Sigmoid colon (tissue), 7 donors: ENCODE results near the gene UBE2E3. TPM values are rescaled to one million over a fixed set of nuclear protein-coding genes. Genes with fewer than 3 reads are reported as not detected.
"Not testable (repeated sequence)": the region's sequence is repeated elsewhere in the genome, so short reads cannot be mapped to it uniquely, and the experiment has no call there.

Source experiments
- DNase-seq: peaks from one replicate; pipeline ENCODE4 v3.0.0-alpha.2; 2019
- H3K27ac ChIP-seq, 4 donors: fragments of 200-600 bp; sonication (generic); one replicate each; pipeline ENCODE4 v1.5.1; 2016 to 2019; ENCODE audit warnings: mild to moderate bottlenecking in 1 of 4
- H3K27me3 ChIP-seq, 3 donors: fragments of 200-600 bp; sonication (generic); one replicate each; pipeline ENCODE4 v1.5.1; 2019; ENCODE audit warnings: mild to moderate bottlenecking in 1 of 3
- H3K36me3 ChIP-seq, 4 donors: fragments of 200-600 bp; sonication (generic); one replicate each; pipeline ENCODE4 v1.5.1; 2016 to 2019
- H3K4me1 ChIP-seq, 4 donors: fragments of 200-600 bp; sonication (generic); one replicate each; pipeline ENCODE4 v1.5.1; 2017 to 2019
- H3K4me3 ChIP-seq, 4 donors: fragments of 200-600 bp; sonication (generic); one replicate each; pipeline ENCODE4 v1.5.1; 2017 to 2019; ENCODE audit warnings: mild to moderate bottlenecking in 2 of 4, moderate library complexity in 1 of 4
- H3K9me3 ChIP-seq, 4 donors: fragments of 200-600 bp in 3 of 4; sonication (generic) in 3 of 4; one replicate each; pipeline versions ENCODE4 v1.5.1 to v1.6.1; 2013 to 2019
- CTCF ChIP-seq, 4 experiments: fragments of 450-650 bp in 3 of 4; fragments of 200-600 bp in 1 of 4; IDR thresholded peaks; one replicate each; pipeline ENCODE4 v1.5.1; 2016 to 2019; ENCODE audit warnings: antibody characterized with exemption in 4 of 4, mild to moderate bottlenecking in 3 of 4, moderate library complexity in 2 of 4
- EP300 ChIP-seq, 4 donors: sonication (generic); formaldehyde crosslinking; IDR thresholded peaks; one replicate each; pipeline ENCODE4 v1.6.1; 2017; ENCODE audit warnings: antibody characterized with exemption in 4 of 4
- POLR2A ChIP-seq, 2 donors: fragments of 450-650 bp; IDR thresholded peaks; one replicate each; pipeline ENCODE4 v1.6.1; 2016; ENCODE audit warnings: antibody characterized with exemption in 2 of 2, mild to moderate bottlenecking in 2 of 2, moderate library complexity in 2 of 2
- POLR2AphosphoS5 ChIP-seq, 4 donors: sonication (generic); formaldehyde crosslinking; IDR thresholded peaks; one replicate each; pipeline ENCODE4 v1.6.1; 2017; ENCODE audit warnings: antibody characterized with exemption in 4 of 4
- WGBS, 2 donors: extraction: QIAGEN DNeasy Blood & Tissue Kit; methylation state at CpG; one replicate each; pipeline ENCODE4 v1.1.7; 2013; 5-methylcytosine and 5-hydroxymethylcytosine counted together
- intact Hi-C: fragments of 100-400 bp; cut with DNase I; formaldehyde crosslinking; loops from one replicate; pipeline ENCODE4 v1.15.1; 2023
- polyA plus RNA-seq, 3 donors: library from polyadenylated mRNA; stranded (reverse); fragments of 200-250 nt; gene quantifications; one replicate each; pipeline ENCODE4 v1.2.3, GENCODE V29; 2013
- total RNA-seq, 4 donors: library from RNA; depleted of rRNA; stranded (reverse); fragments of >200 nt; gene quantifications; one replicate each; pipeline ENCODE4 v1.1.0, GENCODE V29; 2016
- donor health status: healthy with polysubstance abuse.
- donor health status: Bipolar disorder and iron deficiency.
- donor health status: healthy.

UBE2E3 gene
- total and polyA plus RNA-seq, 7 donors: 37.5 to 108 (median 48.2) TPM

- Histone ChIP-seq H3K27ac (no peak overlapping the region), H3K9me3 (no peaks in the 10 kb centered on the region), H3K36me3 (no peaks in the 10 kb centered on the region), H3K27me3 (no peaks in the 10 kb centered on the region), H3K4me1 (no peaks in the 10 kb centered on the region), H3K4me3 (no peak overlapping the region)
- DNase-seq: no peak
- TF ChIP-seq EP300 (IDR thresholded peaks at IDR 0.05): no peak
- TF ChIP-seq CTCF (IDR thresholded peaks at IDR 0.05): no peak
- TF ChIP-seq POLR2AphosphoS5 (IDR thresholded peaks at IDR 0.05): no peak
- no peak for TF ChIP-seq POLR2A (IDR thresholded peaks at IDR 0.05)
- intact Hi-C loops: no loop called here
- WGBS, 2 donors: 95% methylated on average over 2 of the region's 2 CpGs
These were observed 102.7 kb downstream of the UBE2E3 start for GRCh38 chr2:181083140-181083539.

GRCh38 chr2:181085734-181086133 lies 105.3 kb downstream of the UBE2E3 start:
- no peaks in the 10 kb centered on the region for H3K36me3 ChIP-seq
- H3K4me1 ChIP-seq: no peaks in the 10 kb centered on the region
- H3K4me3 ChIP-seq: no peak overlapping the region
- no peak overlapping the region for H3K27ac ChIP-seq
- intact Hi-C loops: no loop called here
- WGBS, 2 donors: 89 to 92% methylated on average over 1 of the region's 1 CpG
- DNase-seq: no peak
- no peaks in the 10 kb centered on the region for H3K9me3 ChIP-seq
- no peak for TF ChIP-seq POLR2A (IDR thresholded peaks at IDR 0.05)
- no peak for TF ChIP-seq EP300 (IDR thresholded peaks at IDR 0.05)
- no peak for TF ChIP-seq CTCF (IDR thresholded peaks at IDR 0.05)
- TF ChIP-seq POLR2AphosphoS5 (IDR thresholded peaks at IDR 0.05): no peak
- no peaks in the 10 kb centered on the region for H3K27me3 ChIP-seq

GRCh38 chr2:181091920-181092319 lies 111.5 kb downstream of the UBE2E3 start:
- 75 to 92% methylated on average over 4 of the region's 4 CpGs for WGBS, 2 donors
- H3K36me3 ChIP-seq, H3K4me3 ChIP-seq, DNase-seq, H3K27me3 ChIP-seq, H3K4me1 ChIP-seq, intact Hi-C loops, H3K9me3 ChIP-seq, H3K27ac ChIP-seq: not testable (repeated sequence)

GRCh38 chr2:181095486-181095885 lies 115.1 kb downstream of the UBE2E3 start:
- no peak overlapping the region for H3K4me3 ChIP-seq
- H3K36me3 ChIP-seq: no peaks in the 10 kb centered on the region
- H3K27ac ChIP-seq: no peak overlapping the region
- H3K27me3 ChIP-seq: no peaks in the 10 kb centered on the region
- TF ChIP-seq POLR2AphosphoS5 (IDR thresholded peaks at IDR 0.05) (no peak), CTCF (IDR thresholded peaks at IDR 0.05) (no peak), POLR2A (IDR thresholded peaks at IDR 0.05) (no peak), EP300 (IDR thresholded peaks at IDR 0.05) (no peak)
- H3K4me1 ChIP-seq: no peaks in the 10 kb centered on the region
- intact Hi-C loops: no loop called here
- no peak for DNase-seq
- peaks cover 0 to 8% (median 4%) of the 10 kb centered on the region in 4 donors for H3K9me3 ChIP-seq
- 8 to 37% methylated on average over 2 of the region's 2 CpGs for WGBS, 2 donors

GRCh38 chr2:181103659-181104058 lies 123.3 kb downstream of the UBE2E3 start:
- H3K4me3 ChIP-seq: no peak overlapping the region
- no peak for DNase-seq
- intact Hi-C loops: loop anchor here (10.0 kb wide), 1 partner anchor 361 kb away; no protein-coding TSS in a partner anchor

More at GRCh38 chr2:181103659-181104058, 123.3 kb downstream of the UBE2E3 start:
- Histone ChIP-seq H3K27me3 (no peaks in the 10 kb centered on the region), H3K9me3 (no peaks in the 10 kb centered on the region), H3K4me1 (no peaks in the 10 kb centered on the region), H3K27ac (no peak overlapping the region), H3K36me3 (no peaks in the 10 kb centered on the region)
- TF ChIP-seq POLR2A (IDR thresholded peaks at IDR 0.05) (no peak), POLR2AphosphoS5 (IDR thresholded peaks at IDR 0.05) (no peak), CTCF (IDR thresholded peaks at IDR 0.05) (no peak), EP300 (IDR thresholded peaks at IDR 0.05) (no peak)
